Right renal cortex interstitium (tissue), 3 donors: Measurements from ENCODE around the gene POLR2E. TPM values are rescaled to one million over a fixed set of nuclear protein-coding genes. Genes with fewer than 3 reads are reported as not detected.

Source experiments
- DNase-seq, 3 donors: peaks; one replicate each; pipeline ENCODE4 v3.0.0-alpha.2; 2013; ENCODE audit warnings: low read depth in 3 of 3, low spot score in 2 of 3
- polyA plus RNA-seq, 3 donors: library from polyadenylated mRNA; unstranded; fragments of 120-200 nt; gene quantifications; one replicate each; pipeline ENCODE4 v1.2.1, GENCODE V29; 2013; ENCODE audit not compliant: insufficient read length in 3 of 3

POLR2E gene
- polyA plus RNA-seq, 3 donors, result 128 to 161 (median 143) TPM

- DNase-seq, result no peak
Measured at GRCh38 chr19:1111641-1112267, 16.6 kb upstream of the POLR2E start.

GRCh38 chr19:1110809-1111640, 15.8 kb upstream of the POLR2E start:
- DNase-seq, result no peak

GRCh38 chr19:1109697-1110671, 14.8 kb upstream of the POLR2E start:
- DNase-seq, result no peak

- DNase-seq, result no peak
Measured at GRCh38 chr19:1109032-1109551, 13.9 kb upstream of the POLR2E start.

GRCh38 chr19:1108291-1109031, 13.3 kb upstream of the POLR2E start:
- no peak for DNase-seq

- no peak for DNase-seq
Measured at GRCh38 chr19:1107661-1108261, 12.6 kb upstream of the POLR2E start.

- DNase-seq, result no peak
Measured at GRCh38 chr19:1106841-1107660, 11.9 kb upstream of the POLR2E start.

- DNase-seq, result no peak
Measured at GRCh38 chr19:1105873-1106840, 11.0 kb upstream of the POLR2E start.

GRCh38 chr19:1105008-1105872, 10.1 kb upstream of the POLR2E start:
- DNase-seq, result no peak

- peak in 1 of 3 donors; percentile 37 for DNase-seq
Measured at GRCh38 chr19:1104311-1105007, 9.3 kb upstream of the POLR2E start.

GRCh38 chr19:1103708-1104310, 8.6 kb upstream of the POLR2E start, which contains the start of gene GPX4:
Gene GPX4, plus strand, starts transcription at chr19:1103994. Its CDS starts 50 bp downstream, at chr19:1104044.
- peak; percentile 96 to 99 (median 96) for DNase-seq

- no peak for DNase-seq
Measured at GRCh38 chr19:1103132-1103707, 8.0 kb upstream of the POLR2E start.

GRCh38 chr19:1102407-1103131, 7.4 kb upstream of the POLR2E start:
- DNase-seq, result no peak

- no peak for DNase-seq
Measured at GRCh38 chr19:1101337-1101698, 6.1 kb upstream of the POLR2E start.
